ENCODE measurements around the gene CACNA2D1.

DNA sequence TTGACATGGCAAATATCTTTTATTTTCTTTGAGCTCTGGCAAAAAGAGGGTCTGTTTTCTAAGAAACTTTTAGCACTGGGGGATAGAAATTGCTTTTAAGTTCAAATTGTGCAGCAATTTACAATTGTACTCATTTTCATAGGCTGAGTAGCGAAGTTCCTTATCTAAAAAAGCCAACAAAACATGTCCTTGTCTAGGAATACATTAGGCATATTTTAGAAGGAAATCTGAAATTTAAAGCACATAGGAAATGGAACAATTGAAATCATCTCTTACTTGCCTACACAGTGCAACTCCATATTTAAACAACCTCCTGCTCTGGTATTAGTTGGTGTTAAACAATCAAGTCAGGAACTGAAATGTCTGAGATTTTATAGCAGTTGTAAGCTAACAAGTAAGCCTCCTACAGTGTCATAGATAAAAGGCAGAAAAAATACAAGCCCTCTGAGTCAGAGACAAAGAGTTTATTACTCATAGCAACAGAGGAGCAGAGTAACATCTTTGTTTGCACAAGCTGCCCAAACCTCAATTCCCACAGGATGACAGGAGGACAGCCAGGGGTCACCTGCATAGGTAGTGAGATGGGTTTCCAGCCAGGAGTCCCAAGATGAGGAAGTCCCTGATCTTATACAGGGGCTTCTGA, 393.6 kb downstream of the CACNA2D1 start:
- TF ChIP-seq, protein P1, sequence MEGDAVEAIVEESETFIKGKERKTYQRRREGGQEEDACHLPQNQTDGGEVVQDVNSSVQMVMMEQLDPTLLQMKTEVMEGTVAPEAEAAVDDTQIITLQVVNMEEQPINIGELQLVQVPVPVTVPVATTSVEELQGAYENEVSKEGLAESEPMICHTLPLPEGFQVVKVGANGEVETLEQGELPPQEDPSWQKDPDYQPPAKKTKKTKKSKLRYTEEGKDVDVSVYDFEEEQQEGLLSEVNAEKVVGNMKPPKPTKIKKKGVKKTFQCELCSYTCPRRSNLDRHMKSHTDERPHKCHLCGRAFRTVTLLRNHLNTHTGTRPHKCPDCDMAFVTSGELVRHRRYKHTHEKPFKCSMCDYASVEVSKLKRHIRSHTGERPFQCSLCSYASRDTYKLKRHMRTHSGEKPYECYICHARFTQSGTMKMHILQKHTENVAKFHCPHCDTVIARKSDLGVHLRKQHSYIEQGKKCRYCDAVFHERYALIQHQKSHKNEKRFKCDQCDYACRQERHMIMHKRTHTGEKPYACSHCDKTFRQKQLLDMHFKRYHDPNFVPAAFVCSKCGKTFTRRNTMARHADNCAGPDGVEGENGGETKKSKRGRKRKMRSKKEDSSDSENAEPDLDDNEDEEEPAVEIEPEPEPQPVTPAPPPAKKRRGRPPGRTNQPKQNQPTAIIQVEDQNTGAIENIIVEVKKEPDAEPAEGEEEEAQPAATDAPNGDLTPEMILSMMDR (IDR thresholded peaks at IDR 0.05), result no peak
- no peak for TF ChIP-seq EZH2phosphoT487 (IDR thresholded peaks at IDR 0.05)

Measured in neural progenitor cell (in vitro differentiated cells).